GM10266 (cell line): ENCODE data around the gene TRAF3IP1.

Source experiments
- DNase-seq: peaks from one replicate; pipeline ENCODE4 v3.0.0; 2012; ENCODE audit errors: extremely low spot score
- CTCF ChIP-seq: IDR thresholded peaks from 2 replicates; pipeline ENCODE4 v1.5.1; 2012; ENCODE audit warnings: mild to moderate bottlenecking, low read depth; ENCODE audit not compliant: control insufficient read depth, insufficient read depth; ENCODE audit errors: missing control alignments

TRAF3IP1 gene

GRCh38 chr2:238344517-238344916 is 24.2 kb downstream of the TRAF3IP1 start:
- TF ChIP-seq CTCF: no peak
- no peak for DNase-seq

- DNase-seq: no peak
- TF ChIP-seq CTCF: no peak
These were observed 25.1 kb downstream of the TRAF3IP1 start for GRCh38 chr2:238345297-238345968.

- TF ChIP-seq CTCF: no peak
- DNase-seq: no peak
These were observed 26.2 kb downstream of the TRAF3IP1 start for GRCh38 chr2:238346544-238346943.

GRCh38 chr2:238350150-238350897 is 30.0 kb downstream of the TRAF3IP1 start:
- no peak for TF ChIP-seq CTCF
- no peak for DNase-seq

GRCh38 chr2:238351315-238351714 is 31.0 kb downstream of the TRAF3IP1 start:
- no peak for TF ChIP-seq CTCF
- no peak for DNase-seq

GRCh38 chr2:238352361-238352760 is 32.0 kb downstream of the TRAF3IP1 start:
- no peak for DNase-seq
- no peak for TF ChIP-seq CTCF

- no peak for DNase-seq
- no peak for TF ChIP-seq CTCF
These were observed 38.5 kb downstream of the TRAF3IP1 start for GRCh38 chr2:238358769-238359168.
